RPMI7951 (cell line): Measurements from ENCODE around the gene CDC5L. TPM values are rescaled to one million over a fixed set of nuclear protein-coding genes. Genes with fewer than 3 reads are reported as not detected.

Source experiments
- DNase-seq: peaks from one replicate; pipeline ENCODE4 v3.0.0-alpha.2; 2012; ENCODE audit warnings: low read depth
- total RNA-seq: library from RNA; depleted of rRNA; stranded (reverse); fragments of >200 nt; shearing (Covaris generic); gene quantifications from 2 replicates; pipeline ENCODE4 v1.2.3, GENCODE V29; 2014

Gene CDC5L
- total RNA-seq, 1 experiment from 2014 or later: 33.6 TPM

- DNase-seq: no peak
These were observed 13.7 kb upstream of the CDC5L start for GRCh38 chr6:44373787-44374186.

- no peak for DNase-seq
These were observed 12.4 kb upstream of the CDC5L start for GRCh38 chr6:44375071-44375470.

- no peak for DNase-seq
These were observed 10.0 kb upstream of the CDC5L start for GRCh38 chr6:44377484-44377883.

GRCh38 chr6:44377971-44378370, 9.5 kb upstream of the CDC5L start:
- DNase-seq: no peak

- no peak for DNase-seq
These were observed 5.8 kb upstream of the CDC5L start for GRCh38 chr6:44381739-44382138.

GRCh38 chr6:44386364-44386928, 1.1 kb upstream of the CDC5L start:
- no peak for DNase-seq

GRCh38 chr6:44386929-44387345, 569 bp upstream of the CDC5L start:
- DNase-seq: no peak

- DNase-seq: no peak
These were observed 605 bp downstream of the CDC5L start for GRCh38 chr6:44388135-44388487.

- DNase-seq: no peak
These were observed 1.4 kb downstream of the CDC5L start for GRCh38 chr6:44388887-44389286.

GRCh38 chr6:44390158-44390683, 2.7 kb downstream of the CDC5L start:
- no peak for DNase-seq

GRCh38 chr6:44395501-44395900, 8.0 kb downstream of the CDC5L start:
- DNase-seq: no peak

GRCh38 chr6:44396968-44397367, 9.5 kb downstream of the CDC5L start:
- DNase-seq: no peak

- DNase-seq: no peak
These were observed 10.1 kb downstream of the CDC5L start for GRCh38 chr6:44397424-44398164.

- DNase-seq: no peak
These were observed 12.5 kb downstream of the CDC5L start for GRCh38 chr6:44399991-44400390.

GRCh38 chr6:44400572-44400971, 13.1 kb downstream of the CDC5L start:
- DNase-seq: no peak

- no peak for DNase-seq
These were observed 13.6 kb downstream of the CDC5L start for GRCh38 chr6:44401138-44401537.

GRCh38 chr6:44404022-44404714, 16.7 kb downstream of the CDC5L start:
- no peak for DNase-seq

- DNase-seq: no peak
These were observed 17.2 kb downstream of the CDC5L start for GRCh38 chr6:44404715-44405099.

GRCh38 chr6:44407951-44408670, 20.6 kb downstream of the CDC5L start:
- no peak for DNase-seq

- no peak for DNase-seq
These were observed 21.8 kb downstream of the CDC5L start for GRCh38 chr6:44409207-44409794.

GRCh38 chr6:44410363-44410762, 22.9 kb downstream of the CDC5L start:
- DNase-seq: no peak

- no peak for DNase-seq
These were observed 23.6 kb downstream of the CDC5L start for GRCh38 chr6:44411141-44411540.
